ENCODE results near the gene TRRAP.

The TRRAP gene

GRCh38 chr7:98933321-98933720 is 55.0 kb downstream of the TRRAP start:
- TF ChIP-seq CTCF (IDR thresholded peaks at IDR 0.05; ENCODE audit: borderline replicate concordance, control extremely low read depth, extremely low read depth, insufficient read depth, missing control alignments) = no peak
- in situ Hi-C loops (cut with MboI; ENCODE audit: low sequenced_read_pairs, unreplicated experiment) = no loop called here
- no peak for DNase-seq (ENCODE audit: low spot score)

GRCh38 chr7:98934267-98934666 is 55.9 kb downstream of the TRRAP start:
- DNase-seq (ENCODE audit: low spot score) = no peak
- no peak for TF ChIP-seq CTCF (IDR thresholded peaks at IDR 0.05; ENCODE audit: borderline replicate concordance, control extremely low read depth, extremely low read depth, insufficient read depth, missing control alignments)
- in situ Hi-C loops (cut with MboI; ENCODE audit: low sequenced_read_pairs, unreplicated experiment) = no loop called here

GRCh38 chr7:98935811-98936210 is 57.5 kb downstream of the TRRAP start:
- in situ Hi-C loops (cut with MboI; ENCODE audit: low sequenced_read_pairs, unreplicated experiment) = no loop called here
- no peak for DNase-seq (ENCODE audit: low spot score)
- TF ChIP-seq CTCF (IDR thresholded peaks at IDR 0.05; ENCODE audit: borderline replicate concordance, control extremely low read depth, extremely low read depth, insufficient read depth, missing control alignments) = no peak

- in situ Hi-C loops (cut with MboI; ENCODE audit: low sequenced_read_pairs, unreplicated experiment) = no loop called here
- no peak for TF ChIP-seq CTCF (IDR thresholded peaks at IDR 0.05; ENCODE audit: borderline replicate concordance, control extremely low read depth, extremely low read depth, insufficient read depth, missing control alignments)
- DNase-seq (ENCODE audit: low spot score) = no peak
These were observed 65.0 kb downstream of the TRRAP start for GRCh38 chr7:98943336-98943735.

GRCh38 chr7:98944386-98944785 is 66.1 kb downstream of the TRRAP start:
- no peak for DNase-seq (ENCODE audit: low spot score)
- no peak for TF ChIP-seq CTCF (IDR thresholded peaks at IDR 0.05; ENCODE audit: borderline replicate concordance, control extremely low read depth, extremely low read depth, insufficient read depth, missing control alignments)
- in situ Hi-C loops (cut with MboI; ENCODE audit: low sequenced_read_pairs, unreplicated experiment) = no loop called here

- in situ Hi-C loops (cut with MboI; ENCODE audit: low sequenced_read_pairs, unreplicated experiment) = no loop called here
- TF ChIP-seq CTCF (IDR thresholded peaks at IDR 0.05; ENCODE audit: borderline replicate concordance, control extremely low read depth, extremely low read depth, insufficient read depth, missing control alignments) = no peak
- no peak for DNase-seq (ENCODE audit: low spot score)
These were observed 67.5 kb downstream of the TRRAP start for GRCh38 chr7:98945852-98946251.

GRCh38 chr7:98946389-98946788 is 68.1 kb downstream of the TRRAP start:
- TF ChIP-seq CTCF (IDR thresholded peaks at IDR 0.05; ENCODE audit: borderline replicate concordance, control extremely low read depth, extremely low read depth, insufficient read depth, missing control alignments) = no peak
- in situ Hi-C loops (cut with MboI; ENCODE audit: low sequenced_read_pairs, unreplicated experiment) = no loop called here
- no peak for DNase-seq (ENCODE audit: low spot score)
